GM21825 (cell line): ENCODE results near the gene ACRBP.

Experiments used
- ATAC-seq: cut with Tn5 transposase; IDR thresholded peaks from one replicate; pipeline ENCODE4 v1.9.1; 2021; ENCODE audit warnings: mild to moderate bottlenecking, moderate library complexity; ENCODE audit not compliant: unreplicated experiment

Gene ACRBP

DNA sequence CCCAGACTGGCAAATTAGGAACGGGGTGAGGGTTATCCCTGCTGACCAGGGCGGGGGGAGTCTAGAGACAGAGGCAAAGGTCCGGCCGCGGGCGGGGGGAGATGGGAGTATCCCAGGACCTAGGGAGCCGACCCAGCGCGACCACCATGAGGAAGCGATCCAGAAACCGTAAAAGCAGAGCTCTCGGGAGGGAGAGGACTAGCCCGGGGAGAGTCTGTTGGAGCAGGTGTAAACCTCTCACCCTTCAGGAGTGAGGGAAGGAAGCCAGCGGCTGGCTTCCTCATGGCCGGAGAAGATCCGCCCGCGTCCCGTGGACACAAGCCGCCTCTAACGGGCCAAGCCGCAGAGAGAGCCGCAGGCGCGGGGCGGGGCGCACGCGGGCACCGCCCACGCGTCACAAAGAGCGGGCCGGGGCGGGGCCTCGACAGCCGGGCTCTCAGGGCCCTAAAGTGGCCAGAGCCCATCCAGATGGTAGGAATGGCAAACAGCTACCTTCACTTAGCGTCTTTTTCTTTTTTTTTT is at the start of gene ACRBP:
Gene ACRBP (minus strand): TSS at position 350 of the 522 bp plus-strand sequence. CDS start 66 bp downstream, at position 284.
- ATAC-seq = no peak

GRCh38 chr12:6695313-6696045 is 48.2 kb upstream of the ACRBP start:
- no peak for ATAC-seq

DNA sequence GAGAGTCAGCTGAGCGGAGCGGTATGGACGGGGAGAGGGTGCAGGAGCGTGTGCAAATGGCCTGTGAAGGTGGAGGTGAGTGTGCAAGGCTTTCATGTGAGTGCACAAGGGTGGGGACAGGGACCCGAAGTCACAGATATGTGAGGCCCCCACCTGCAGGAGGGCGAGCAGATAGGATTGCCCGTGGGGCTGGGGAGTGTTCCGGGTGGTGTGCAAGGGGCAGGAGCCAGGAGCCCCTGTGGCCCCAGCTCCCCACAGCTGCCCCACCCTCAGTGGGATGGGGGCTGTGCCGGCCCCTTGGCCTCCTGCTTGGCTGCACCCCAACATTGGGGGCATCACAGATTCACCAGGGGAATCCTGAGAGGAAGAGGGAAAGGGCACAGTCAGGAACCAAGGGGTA is 47.5 kb upstream of the ACRBP start:
- ATAC-seq = no peak

DNA sequence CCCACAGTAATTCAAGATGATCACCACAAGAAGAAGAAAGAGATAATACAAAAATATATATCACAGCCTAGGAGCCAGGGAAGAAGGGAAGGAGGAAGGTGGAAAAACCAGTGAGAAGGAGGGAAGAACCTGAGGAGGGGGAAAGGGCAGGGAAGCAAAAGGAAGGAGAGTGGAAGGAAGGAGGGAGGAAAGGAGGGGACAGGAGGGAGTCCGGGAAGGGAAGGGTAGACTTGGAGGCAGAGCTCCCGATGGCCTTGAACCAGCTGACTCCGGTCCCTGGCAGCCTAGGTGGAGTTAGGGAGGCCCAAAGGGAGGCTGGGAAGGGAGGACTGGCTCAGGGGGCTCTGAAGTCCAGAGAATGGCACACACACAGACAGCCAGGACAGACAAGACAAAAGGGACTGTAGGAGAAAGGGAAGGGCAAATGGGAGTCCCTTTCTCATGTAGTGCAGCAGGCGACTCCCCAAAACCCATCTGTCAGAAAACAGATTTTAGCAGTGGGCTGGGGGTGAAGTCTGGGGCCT is 46.7 kb upstream of the ACRBP start:
- no peak for ATAC-seq

DNA sequence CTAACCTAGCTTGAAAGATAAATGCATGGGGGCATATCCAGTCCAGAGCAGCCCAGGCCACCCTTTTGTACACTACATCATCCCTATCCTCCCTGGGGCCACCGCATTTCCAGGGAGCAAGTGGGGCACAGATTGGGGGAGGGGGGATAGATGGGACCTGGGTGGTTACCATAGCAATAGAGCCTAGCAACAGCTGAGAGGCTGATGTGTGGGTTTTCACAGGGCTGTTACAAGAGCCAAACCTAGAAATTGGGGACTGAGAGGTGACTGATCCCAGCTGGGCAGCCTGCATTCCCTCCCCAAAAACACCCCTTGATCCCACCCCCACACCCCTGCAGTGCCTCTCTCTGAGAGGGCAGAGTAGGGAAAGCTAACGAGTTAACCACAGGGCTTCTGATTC is 45.7 kb upstream of the ACRBP start:
- ATAC-seq = no peak

DNA sequence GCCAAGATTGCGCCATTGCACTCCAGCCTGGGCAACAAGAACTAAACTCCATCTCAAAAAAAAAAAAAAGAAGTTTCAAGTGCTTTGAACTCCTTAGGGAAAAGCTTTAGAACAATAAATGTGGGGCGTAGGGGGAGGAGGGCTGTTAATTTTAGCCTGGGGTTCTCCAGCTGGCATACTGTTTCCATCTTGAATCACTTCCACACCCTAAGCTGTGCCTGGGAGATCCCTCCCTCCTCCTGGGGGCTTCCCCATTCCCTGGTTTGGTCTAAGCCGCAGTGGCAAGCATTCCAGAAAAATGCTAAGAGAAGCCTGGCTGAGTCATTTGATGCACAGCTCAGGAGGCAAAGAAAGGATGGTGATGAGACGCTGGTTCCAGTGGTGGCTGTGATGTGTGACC is 44.2 kb upstream of the ACRBP start:
- no peak for ATAC-seq

- ATAC-seq = peak; percentile 76
These were observed 42.0 kb upstream of the ACRBP start, which contains the start of gene ZNF384 for GRCh38 chr12:6688999-6689882. Gene ZNF384, minus strand, starts transcription at chr12:6689375. Its CDS starts 9,855 bp downstream, at chr12:6679520.

- ATAC-seq = peak; percentile 5
These were observed 41.3 kb upstream of the ACRBP start for GRCh38 chr12:6688543-6688998.

- no peak for ATAC-seq
These were observed 38.6 kb upstream of the ACRBP start for GRCh38 chr12:6685814-6686213.

DNA sequence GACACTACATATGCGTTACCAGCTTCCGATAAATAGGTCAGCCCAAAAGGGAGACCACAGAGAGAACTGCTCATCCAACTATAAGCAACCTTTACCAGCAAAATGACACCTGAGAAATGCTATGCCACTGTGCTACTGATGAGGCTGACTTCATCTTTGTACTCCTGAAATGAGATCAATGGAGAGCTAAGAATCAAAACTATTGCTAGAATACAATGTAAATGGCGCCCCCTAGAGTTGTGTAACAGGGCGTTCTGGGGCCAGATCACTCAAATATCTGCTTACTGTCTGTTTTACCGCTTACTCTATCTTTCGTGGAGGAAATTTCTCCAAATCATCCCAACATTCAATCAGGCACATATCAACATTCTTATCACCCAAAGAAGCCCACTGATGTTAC is 37.4 kb upstream of the ACRBP start:
- no peak for ATAC-seq

DNA sequence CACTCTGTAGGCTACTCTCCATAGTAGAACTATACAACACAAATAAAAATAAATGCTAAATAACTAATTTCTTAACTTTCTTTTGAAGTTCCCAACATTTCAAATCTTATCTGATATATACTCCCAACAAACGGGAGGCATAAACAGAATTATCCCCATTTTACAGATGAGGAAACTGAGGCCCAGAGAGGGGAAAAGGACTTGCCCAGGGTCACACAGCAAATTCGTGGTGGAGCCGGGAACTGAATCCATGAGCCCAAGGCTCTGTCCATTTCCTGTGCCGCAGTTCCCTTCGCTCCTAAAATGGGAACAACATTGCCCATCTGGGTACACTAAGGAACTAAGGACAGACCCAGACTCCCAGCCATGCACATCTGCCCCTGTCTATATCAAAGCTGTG is 29.7 kb upstream of the ACRBP start:
- no peak for ATAC-seq

GRCh38 chr12:6672143-6672542 is 24.9 kb upstream of the ACRBP start:
- no peak for ATAC-seq

DNA sequence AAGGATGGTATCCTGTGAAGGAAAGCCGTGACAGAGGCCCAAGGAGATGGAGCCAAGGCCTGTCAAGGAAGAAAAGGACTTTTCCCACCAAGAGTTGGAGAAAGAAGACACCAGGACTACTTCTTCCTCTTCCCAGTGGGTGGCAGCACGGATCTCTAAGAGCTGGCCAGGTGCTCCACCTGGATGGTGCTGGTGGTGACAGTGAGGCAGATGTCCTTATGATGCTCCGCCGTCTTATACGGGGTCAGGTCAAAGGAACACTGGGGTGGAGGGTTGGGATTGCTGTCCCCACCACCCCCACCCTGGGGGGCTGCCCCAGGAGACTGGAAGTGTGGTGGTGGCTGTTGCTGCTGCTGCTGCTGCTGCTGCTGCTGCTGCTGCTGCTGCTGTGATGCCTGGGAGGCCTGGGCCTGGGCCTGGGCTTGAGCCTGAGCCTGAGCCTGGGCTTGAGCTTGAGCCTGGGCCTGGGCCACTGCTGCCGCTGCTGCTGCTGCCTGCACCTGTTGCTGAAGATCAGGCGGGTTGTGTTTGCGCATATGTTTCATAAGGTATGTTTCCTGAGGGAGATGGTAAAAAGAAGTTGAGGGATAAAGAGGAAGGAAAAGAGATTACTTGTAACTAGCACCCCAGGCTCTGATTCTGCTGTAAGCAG is 20.5 kb upstream of the ACRBP start:
- no peak for ATAC-seq

- no peak for ATAC-seq
These were observed 19.0 kb upstream of the ACRBP start for GRCh38 chr12:6666211-6666610.

DNA sequence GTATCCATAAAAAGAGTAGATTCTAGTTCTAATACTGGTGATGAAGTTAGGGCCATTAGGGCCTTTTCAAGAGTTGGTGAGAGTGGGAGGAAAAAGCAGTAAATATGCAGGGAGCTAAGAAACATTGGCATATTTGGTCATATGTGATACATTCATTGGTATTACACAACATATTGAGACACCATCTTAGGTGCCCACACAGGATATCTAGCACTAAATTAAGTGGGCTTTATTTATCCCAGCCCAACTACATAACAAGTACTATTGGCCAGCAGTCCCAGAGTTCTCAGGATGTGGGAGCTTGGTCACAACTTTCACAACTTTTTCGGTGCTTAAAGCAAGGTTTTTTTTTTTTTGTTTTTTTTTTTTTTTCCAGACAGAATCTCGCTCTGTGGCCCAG is 17.7 kb upstream of the ACRBP start:
- no peak for ATAC-seq

- peak; percentile 96 for ATAC-seq
These were observed 15.9 kb upstream of the ACRBP start, which contains the start of gene ING4 for GRCh38 chr12:6662906-6663742. Gene ING4, minus strand, starts transcription at chr12:6663119. Its CDS starts 18 bp downstream, at chr12:6663101.

GRCh38 chr12:6662602-6662905 is 15.3 kb upstream of the ACRBP start:
- ATAC-seq = no peak

DNA sequence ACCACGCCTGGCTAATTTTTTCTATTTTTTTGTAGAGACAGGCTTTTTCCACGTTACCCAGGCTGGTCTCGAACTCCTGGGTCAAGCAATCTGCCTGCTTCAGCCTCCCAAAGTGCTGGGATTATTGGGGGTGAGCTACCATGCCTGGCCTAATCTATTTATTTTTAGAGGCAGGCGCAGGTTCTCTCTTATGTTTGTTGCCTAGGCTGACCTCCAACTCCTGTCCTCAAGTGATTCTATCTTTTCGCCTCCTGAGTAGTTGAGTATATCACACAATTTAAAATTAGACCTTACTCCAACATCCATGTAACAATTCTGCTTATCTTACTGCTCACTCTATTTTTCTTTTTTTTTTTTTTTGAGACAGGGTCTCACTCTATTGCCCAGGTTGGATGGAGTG is 6.8 kb upstream of the ACRBP start:
- ATAC-seq = no peak

DNA sequence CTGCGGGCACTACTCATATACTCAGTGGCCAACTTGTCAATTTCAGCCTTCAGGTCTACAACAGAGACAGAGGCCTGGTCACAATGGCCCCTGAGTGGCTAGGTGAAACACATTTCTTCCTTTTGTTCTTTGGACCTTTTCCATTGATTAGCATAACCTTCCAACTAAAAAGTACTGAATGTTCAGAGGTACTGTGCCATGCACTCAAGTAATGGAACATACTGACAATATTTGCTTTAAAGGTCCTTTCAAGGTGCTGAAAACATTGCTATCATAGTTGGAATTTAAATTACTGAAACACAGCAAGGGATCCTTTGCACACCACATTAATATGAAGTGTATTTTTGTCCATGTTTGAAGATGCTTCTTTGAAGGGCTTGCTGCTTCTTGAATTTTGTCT is 6.1 kb upstream of the ACRBP start:
- ATAC-seq = no peak

DNA sequence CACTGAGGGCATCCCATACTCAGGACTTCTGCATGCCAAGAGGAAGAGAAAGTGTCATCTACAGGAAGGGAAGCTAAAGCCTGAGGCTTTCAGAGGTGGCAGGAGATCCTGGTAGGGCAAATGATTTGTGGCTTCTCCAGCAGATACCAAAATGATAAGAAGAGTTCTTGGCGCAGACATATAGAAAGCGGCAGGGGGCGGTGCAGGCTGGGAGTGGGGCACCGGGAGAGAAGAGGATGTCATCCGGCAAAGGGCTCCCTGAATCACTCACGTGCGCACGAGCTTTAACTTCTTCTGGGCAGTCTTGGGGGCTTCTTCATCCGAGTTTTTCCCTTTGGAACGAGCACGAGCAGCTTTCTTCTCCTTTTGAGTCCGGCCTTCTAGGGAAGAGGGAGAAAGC is 5.2 kb upstream of the ACRBP start:
- no peak for ATAC-seq
